Measurements from ENCODE around the gene PPT2.
"Not testable (repeated sequence)": the region's sequence is repeated elsewhere in the genome, so short reads cannot be mapped to it uniquely, and the experiment has no call there.

The PPT2 gene

DNA sequence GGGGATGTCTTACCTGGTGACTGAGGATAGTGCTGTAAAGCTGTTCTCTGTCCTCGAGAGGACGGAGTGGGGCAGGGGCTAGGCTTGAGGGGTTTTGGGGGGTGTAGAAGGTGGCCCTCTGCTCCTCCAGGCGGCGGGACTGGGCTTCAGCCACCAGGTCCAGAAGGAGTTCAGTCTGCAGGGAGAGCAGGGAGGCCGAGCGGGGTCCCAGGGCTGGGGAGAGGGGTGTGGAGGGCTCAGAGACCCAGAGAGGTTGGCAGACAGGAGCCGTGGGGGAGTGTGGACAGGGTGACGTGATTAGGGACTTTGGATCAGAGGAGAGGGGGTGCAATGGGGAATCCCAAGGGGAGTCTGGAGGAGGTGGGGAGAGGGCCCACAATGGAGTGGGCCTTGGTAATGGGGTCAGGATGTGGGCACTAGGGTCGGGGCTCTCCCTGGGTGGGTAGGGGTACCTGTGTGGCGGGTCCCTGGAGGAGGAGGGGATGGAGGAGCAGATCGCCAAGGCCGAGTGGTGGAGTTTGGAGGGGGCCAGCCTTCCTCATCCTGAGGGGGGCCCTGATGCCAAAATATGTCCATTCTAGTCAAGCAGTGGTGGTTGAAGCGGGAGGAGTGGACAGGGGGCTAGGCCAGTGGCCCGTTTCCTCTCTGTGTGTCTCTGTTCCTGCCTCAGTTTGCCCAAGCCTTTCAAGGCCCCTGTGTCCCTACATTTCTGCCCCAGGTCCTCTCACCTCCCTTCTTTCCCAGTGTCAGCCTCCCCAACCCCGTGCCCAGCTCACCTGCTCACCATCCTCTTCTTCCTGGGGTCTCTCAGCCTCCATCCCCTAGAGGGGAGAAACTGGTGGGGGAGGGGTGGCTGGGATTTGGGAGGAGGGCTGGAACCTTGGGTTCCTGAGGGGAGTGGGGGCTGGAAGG, 38.0 kb downstream of the PPT2 start:
- Histone ChIP-seq H3K9ac (ENCODE audit: low read depth, low read length) (no peak overlapping the region), H3K4me3 (ENCODE audit: low read depth, low read length) (no peak overlapping the region), H3K36me3 (ENCODE audit: control insufficient read depth, insufficient read depth, low read length) (peaks cover 11% of the 10 kb centered on the region), H3K9me3 (ENCODE audit: control insufficient read depth, insufficient read depth, low read length) (no peaks in the 10 kb centered on the region), H3K27ac (ENCODE audit: low read depth, low read length) (no peak overlapping the region), H3K27me3 (ENCODE audit: control insufficient read depth, insufficient read depth, low read length) (no peaks in the 10 kb centered on the region), H3K4me1 (ENCODE audit: control insufficient read depth, insufficient read depth, low read length) (peaks cover 36% of the 10 kb centered on the region)

DNA sequence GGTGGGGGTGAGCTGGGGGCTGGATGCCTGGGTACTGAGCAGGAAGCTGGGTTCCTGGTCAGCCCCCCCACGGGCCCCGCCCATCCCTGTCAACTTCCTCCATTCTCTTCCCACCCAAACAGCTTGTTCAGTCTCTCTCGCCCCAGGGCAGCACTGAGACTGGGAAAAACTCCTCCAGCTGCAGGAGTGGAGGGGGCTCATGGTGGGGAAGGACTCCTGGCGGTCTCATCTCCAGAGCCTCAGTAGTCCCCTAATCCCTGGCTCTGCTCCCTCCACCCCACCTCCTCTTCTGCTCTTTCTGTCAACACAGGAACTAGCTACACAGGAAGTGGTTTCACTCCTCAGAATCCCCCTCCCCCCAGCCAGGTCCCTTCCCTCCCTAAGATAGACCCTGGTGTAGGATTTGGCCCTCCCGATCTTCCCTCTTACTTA, 38.7 kb downstream of the PPT2 start, which contains the start of gene GPSM3:
TSS of gene GPSM3 (minus strand) at position 36 of the 432 bp plus-strand sequence. CDS start 130 bp downstream, outside the sequence.
- no peak within 1 kb of the TSS for H3K9ac ChIP-seq (ENCODE audit: low read depth, low read length)
- H3K27ac ChIP-seq (ENCODE audit: low read depth, low read length): peak within 1 kb of the TSS; percentile 38
- peak within 1 kb of the TSS; percentile 10; the same call in 1 of the 2 replicates for H3K4me3 ChIP-seq (ENCODE audit: low read depth, low read length)

DNA sequence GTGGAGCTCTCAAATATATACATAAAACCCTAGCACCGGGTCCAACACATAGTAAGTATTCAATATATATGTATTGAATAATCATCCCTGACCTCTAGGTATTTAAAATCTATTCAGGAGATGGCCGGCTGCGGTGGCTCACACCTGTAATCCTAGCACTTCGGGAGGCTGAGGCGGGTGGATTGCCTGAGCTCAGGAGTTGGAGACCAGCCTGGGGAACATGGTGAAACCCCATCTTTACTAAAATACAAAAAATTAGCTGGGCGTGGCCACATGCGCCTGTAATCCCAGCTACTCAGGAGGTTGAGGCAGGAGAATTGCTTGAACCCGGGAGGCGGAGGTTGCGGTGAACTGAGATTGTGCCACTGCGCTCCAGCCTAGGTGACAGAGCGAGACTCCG, 39.2 kb downstream of the PPT2 start:
- H3K27me3 ChIP-seq (ENCODE audit: control insufficient read depth, insufficient read depth, low read length); H3K9ac ChIP-seq (ENCODE audit: low read depth, low read length); H3K36me3 ChIP-seq (ENCODE audit: control insufficient read depth, insufficient read depth, low read length); H3K9me3 ChIP-seq (ENCODE audit: control insufficient read depth, insufficient read depth, low read length); H3K27ac ChIP-seq (ENCODE audit: low read depth, low read length): not testable (repeated sequence)
- H3K4me3 ChIP-seq (ENCODE audit: low read depth, low read length): peak overlapping the region; percentile 10; the same call in 1 of the 2 replicates
- peaks cover 41% of the 10 kb centered on the region for H3K4me1 ChIP-seq (ENCODE audit: control insufficient read depth, insufficient read depth, low read length)

More for the DNA sequence above, 38.7 kb downstream of the PPT2 start, which contains the start of gene GPSM3:
- H3K4me1 ChIP-seq (ENCODE audit: control insufficient read depth, insufficient read depth, low read length): peaks cover 41% of the 10 kb centered on the region
- peaks cover 5% of the 10 kb centered on the region for H3K36me3 ChIP-seq (ENCODE audit: control insufficient read depth, insufficient read depth, low read length)
- H3K9me3 ChIP-seq (ENCODE audit: control insufficient read depth, insufficient read depth, low read length): no peaks in the 10 kb centered on the region
- no peaks in the 10 kb centered on the region for H3K27me3 ChIP-seq (ENCODE audit: control insufficient read depth, insufficient read depth, low read length)

DNA sequence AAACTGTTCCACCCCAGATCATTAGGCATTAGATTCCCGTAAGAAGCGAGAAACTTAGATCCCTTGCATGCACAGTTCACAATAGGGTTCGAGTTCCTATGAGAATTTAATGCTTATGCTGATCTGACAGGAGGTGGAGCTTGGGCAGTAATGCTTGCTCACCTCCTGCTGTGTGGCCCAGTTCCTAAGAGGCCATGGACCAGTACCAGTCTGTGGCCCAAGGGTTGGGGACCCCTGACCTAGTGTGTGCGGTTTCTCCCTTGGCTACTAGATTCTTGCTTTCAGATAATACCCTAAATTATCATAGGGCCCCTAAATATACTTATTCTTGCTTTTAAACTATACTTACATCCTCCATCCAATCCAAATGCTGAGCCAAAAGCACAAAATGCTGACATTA, 40.4 kb downstream of the PPT2 start:
- no peaks in the 10 kb centered on the region for H3K9me3 ChIP-seq (ENCODE audit: control insufficient read depth, insufficient read depth, low read length)
- H3K9ac ChIP-seq (ENCODE audit: low read depth, low read length): no peak overlapping the region
- no peaks in the 10 kb centered on the region for H3K36me3 ChIP-seq (ENCODE audit: control insufficient read depth, insufficient read depth, low read length)
- H3K27ac ChIP-seq (ENCODE audit: low read depth, low read length): peak overlapping the region; percentile 100
- no peak overlapping the region for H3K4me3 ChIP-seq (ENCODE audit: low read depth, low read length)
- H3K4me1 ChIP-seq (ENCODE audit: control insufficient read depth, insufficient read depth, low read length): peaks cover 35% of the 10 kb centered on the region
- no peaks in the 10 kb centered on the region for H3K27me3 ChIP-seq (ENCODE audit: control insufficient read depth, insufficient read depth, low read length)

DNA sequence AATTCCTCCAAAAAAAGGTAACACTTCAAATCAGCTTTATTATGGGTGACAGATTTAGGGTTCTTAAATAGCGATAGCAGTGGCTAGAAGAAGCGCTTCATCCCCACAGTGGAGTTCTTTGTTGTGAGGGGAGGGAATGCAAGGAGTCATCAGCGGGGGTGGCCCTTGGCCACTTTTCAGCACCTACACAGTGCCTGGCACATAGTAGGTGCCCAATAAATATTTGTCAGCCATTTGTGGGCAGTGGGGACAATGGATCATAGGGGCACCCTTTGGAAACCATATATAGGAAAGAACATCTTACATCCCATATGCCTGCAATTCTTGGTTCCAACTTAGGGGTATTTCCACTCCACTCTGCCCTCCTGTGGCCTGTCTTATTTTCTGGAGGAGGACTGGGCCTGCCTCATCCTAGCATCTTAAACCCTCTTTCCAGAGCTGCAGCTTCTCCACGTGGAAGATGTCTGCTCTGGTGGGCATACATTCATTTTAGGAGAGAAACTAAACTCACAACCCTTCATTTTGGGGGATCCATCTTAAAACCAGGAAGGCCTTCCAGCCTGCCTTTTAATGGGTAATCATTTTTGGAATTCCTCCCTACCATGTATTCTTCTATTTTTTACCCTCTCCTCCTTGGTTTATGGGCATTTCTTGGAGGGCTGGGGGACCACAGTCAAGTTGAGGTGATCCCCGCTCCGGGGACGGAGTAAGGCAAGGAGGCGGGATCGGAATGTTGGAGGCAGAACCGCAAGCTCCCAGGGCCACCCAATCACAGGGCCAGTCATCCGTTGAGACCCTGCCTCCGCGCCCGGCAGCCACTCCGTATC, 41.1 kb downstream of the PPT2 start:
- H3K27me3 ChIP-seq (ENCODE audit: control insufficient read depth, insufficient read depth, low read length): no peaks in the 10 kb centered on the region
- peaks cover 35% of the 10 kb centered on the region for H3K4me1 ChIP-seq (ENCODE audit: control insufficient read depth, insufficient read depth, low read length)
- peak overlapping the region; percentile 100 for H3K27ac ChIP-seq (ENCODE audit: low read depth, low read length)
- no peaks in the 10 kb centered on the region for H3K36me3 ChIP-seq (ENCODE audit: control insufficient read depth, insufficient read depth, low read length)
- H3K9me3 ChIP-seq (ENCODE audit: control insufficient read depth, insufficient read depth, low read length): no peaks in the 10 kb centered on the region
- H3K9ac ChIP-seq (ENCODE audit: low read depth, low read length): peak overlapping the region; percentile 71
- peak overlapping the region; percentile 80 for H3K4me3 ChIP-seq (ENCODE audit: low read depth, low read length)

DNA sequence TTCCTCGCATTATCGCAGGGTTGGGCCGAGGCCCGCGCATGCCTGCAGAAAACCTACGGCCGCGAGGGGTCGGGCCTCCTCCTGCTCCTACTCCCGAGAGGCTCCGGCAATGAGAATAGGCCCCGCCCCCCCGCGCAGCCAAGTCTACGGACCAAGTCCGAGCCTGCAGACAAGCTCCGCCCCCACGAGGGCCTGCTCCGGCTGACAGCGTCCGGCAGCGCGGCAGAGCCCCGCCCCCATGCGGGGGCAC, 41.6 kb downstream of the PPT2 start:
- Histone ChIP-seq H3K9ac (ENCODE audit: low read depth, low read length) (peak overlapping the region; percentile 93; the same call in 1 of the 2 replicates), H3K27me3 (ENCODE audit: control insufficient read depth, insufficient read depth, low read length) (no peaks in the 10 kb centered on the region), H3K4me3 (ENCODE audit: low read depth, low read length) (peak overlapping the region; percentile 82; the same call in 1 of the 2 replicates), H3K36me3 (ENCODE audit: control insufficient read depth, insufficient read depth, low read length) (no peaks in the 10 kb centered on the region), H3K4me1 (ENCODE audit: control insufficient read depth, insufficient read depth, low read length) (peaks cover 33% of the 10 kb centered on the region), H3K9me3 (ENCODE audit: control insufficient read depth, insufficient read depth, low read length) (no peaks in the 10 kb centered on the region), H3K27ac (ENCODE audit: low read depth, low read length) (peak overlapping the region; percentile 100)

DNA sequence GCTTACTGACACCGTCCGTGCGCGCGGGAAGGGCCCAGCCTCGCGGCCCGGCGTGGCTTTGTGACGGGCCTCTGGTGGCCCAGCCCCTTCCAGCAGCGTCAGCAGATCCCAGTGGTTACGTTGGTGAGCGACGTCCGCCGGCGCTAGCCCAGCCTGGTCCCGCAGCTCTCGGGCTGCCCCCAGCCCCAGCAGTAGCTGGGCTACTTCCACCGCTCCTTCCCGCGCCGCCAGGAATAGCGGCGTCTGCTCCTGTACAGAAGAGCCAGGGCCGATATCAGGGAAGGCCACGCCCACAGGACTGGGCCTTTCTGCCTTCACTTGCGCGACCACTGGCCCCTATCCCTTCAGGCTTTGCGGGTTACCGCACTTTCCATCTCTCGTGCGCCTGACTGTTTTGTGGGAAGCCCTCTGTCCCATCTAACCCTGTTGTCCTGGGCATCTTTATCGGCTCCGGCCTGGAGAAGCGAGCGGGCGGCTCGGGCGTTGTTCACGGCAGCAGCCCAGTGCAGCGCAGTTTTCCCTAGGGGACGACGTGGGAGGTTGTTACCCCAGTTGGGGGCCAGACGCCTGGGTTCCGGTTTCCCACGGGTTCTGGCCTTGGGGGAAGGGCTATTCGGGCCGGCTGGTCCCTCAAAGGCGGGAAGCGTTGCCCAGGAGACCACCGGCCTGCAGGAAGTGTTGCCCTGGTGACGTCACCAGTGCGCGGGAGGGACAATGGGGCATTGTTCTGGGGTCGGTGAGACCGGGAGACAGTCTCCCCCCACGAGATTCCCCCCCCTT, 42.2 kb downstream of the PPT2 start:
- peaks cover 28% of the 10 kb centered on the region for H3K4me1 ChIP-seq (ENCODE audit: control insufficient read depth, insufficient read depth, low read length)
- H3K36me3 ChIP-seq (ENCODE audit: control insufficient read depth, insufficient read depth, low read length): no peaks in the 10 kb centered on the region
- no peaks in the 10 kb centered on the region for H3K27me3 ChIP-seq (ENCODE audit: control insufficient read depth, insufficient read depth, low read length)
- H3K4me3 ChIP-seq (ENCODE audit: low read depth, low read length): peak overlapping the region; percentile 82
- peak overlapping the region; percentile 100 for H3K27ac ChIP-seq (ENCODE audit: low read depth, low read length)
- H3K9ac ChIP-seq (ENCODE audit: low read depth, low read length): peak overlapping the region; percentile 93
- no peaks in the 10 kb centered on the region for H3K9me3 ChIP-seq (ENCODE audit: control insufficient read depth, insufficient read depth, low read length)

DNA sequence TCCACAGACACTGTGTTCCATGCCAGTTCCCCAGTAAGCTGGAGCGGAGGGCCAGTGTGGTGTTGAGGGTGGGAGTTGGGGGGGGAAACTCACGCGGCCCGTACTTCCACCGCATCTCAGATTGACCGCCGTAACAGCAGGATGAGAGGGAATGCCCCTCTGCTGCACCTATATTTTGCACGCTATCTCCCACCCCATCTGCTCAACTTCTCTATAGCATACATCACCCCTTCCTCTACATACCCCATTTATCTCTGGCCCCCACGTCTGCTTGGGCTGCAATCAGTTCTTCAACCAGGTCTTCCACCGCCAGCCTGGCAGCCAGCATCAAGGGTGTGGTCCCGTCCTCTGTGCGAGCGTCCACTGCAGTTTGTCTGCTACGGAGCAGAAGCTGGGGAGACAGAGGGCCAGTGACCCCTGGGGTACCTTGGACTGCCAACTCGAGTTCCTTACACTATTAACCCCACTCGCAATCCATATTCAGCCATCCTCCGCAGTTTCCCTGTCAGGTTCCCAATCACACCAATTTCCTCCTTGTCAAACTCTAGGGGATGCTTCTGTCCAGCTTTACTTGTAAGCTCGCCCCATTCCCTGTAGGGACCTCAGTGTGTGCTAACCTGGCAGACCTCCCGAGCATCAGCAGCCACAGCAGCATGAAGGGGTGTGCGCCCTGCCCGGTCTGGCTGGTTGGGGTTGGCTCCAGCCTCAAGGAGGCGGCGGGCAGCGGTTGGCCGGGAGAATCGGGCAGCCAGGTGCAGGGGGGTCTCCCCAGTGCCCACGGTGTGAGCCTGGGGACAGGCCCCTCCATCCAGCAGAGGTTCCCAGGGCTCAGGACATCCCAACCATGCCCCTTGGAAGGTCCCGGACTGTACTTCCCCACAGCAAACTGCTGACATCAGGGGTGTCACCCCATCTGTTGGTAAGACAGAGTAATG, 43.0 kb downstream of the PPT2 start:
- H3K4me3 ChIP-seq (ENCODE audit: low read depth, low read length): peak overlapping the region; percentile 82
- H3K36me3 ChIP-seq (ENCODE audit: control insufficient read depth, insufficient read depth, low read length): no peaks in the 10 kb centered on the region
- no peaks in the 10 kb centered on the region for H3K9me3 ChIP-seq (ENCODE audit: control insufficient read depth, insufficient read depth, low read length)
- H3K9ac ChIP-seq (ENCODE audit: low read depth, low read length): peak overlapping the region; percentile 93
- H3K27me3 ChIP-seq (ENCODE audit: control insufficient read depth, insufficient read depth, low read length): no peaks in the 10 kb centered on the region
- H3K4me1 ChIP-seq (ENCODE audit: control insufficient read depth, insufficient read depth, low read length): peaks cover 28% of the 10 kb centered on the region
- H3K27ac ChIP-seq (ENCODE audit: low read depth, low read length): peak overlapping the region; percentile 100

DNA sequence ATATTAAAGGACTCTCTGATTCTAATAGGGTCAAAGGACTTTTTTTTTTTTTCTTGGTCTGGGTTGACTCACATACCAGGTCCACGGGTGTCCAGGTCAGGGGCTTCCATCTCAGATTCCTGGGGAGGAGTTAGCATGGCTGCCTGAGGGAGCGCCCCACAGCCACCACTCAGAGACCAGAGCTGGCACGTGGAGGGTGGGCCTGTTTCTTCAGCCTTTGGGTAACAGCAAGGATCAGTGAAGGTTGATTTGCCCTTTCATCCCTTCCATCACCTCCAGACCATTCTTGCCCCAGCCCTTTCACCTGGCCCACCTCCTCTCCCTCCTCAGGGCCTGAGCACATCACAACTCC, 44.4 kb downstream of the PPT2 start:
- Histone ChIP-seq H3K9ac (ENCODE audit: low read depth, low read length) (no peak overlapping the region), H3K27ac (ENCODE audit: low read depth, low read length) (no peak overlapping the region), H3K4me1 (ENCODE audit: control insufficient read depth, insufficient read depth, low read length) (peaks cover 19% of the 10 kb centered on the region), H3K36me3 (ENCODE audit: control insufficient read depth, insufficient read depth, low read length) (no peaks in the 10 kb centered on the region), H3K27me3 (ENCODE audit: control insufficient read depth, insufficient read depth, low read length) (no peaks in the 10 kb centered on the region), H3K4me3 (ENCODE audit: low read depth, low read length) (no peak overlapping the region), H3K9me3 (ENCODE audit: control insufficient read depth, insufficient read depth, low read length) (no peaks in the 10 kb centered on the region)

DNA sequence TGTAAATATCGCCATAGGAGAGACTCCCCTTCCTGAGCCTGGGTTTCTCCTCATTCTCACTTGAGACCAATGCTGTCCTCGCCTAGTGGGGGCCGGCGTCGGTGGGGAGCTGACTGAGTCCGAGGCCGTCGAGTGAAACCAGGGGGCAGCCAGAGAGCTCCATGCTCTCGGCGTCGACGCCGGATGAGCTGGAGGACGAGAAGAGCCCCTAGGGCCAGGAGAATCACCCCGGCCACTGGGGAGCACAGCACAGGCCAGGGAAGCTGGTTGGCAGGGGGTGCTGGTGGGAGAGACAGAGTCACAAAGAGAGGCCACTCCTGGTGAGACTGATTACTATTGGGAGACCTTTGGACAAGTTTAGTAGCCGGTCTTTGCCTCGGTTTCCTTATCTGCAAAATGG, 44.9 kb downstream of the PPT2 start:
- no peak overlapping the region for H3K27ac ChIP-seq (ENCODE audit: low read depth, low read length)
- H3K4me3 ChIP-seq (ENCODE audit: low read depth, low read length): no peak overlapping the region
- peaks cover 19% of the 10 kb centered on the region for H3K4me1 ChIP-seq (ENCODE audit: control insufficient read depth, insufficient read depth, low read length)
- no peaks in the 10 kb centered on the region for H3K36me3 ChIP-seq (ENCODE audit: control insufficient read depth, insufficient read depth, low read length)
- H3K9ac ChIP-seq (ENCODE audit: low read depth, low read length): no peak overlapping the region
- no peaks in the 10 kb centered on the region for H3K27me3 ChIP-seq (ENCODE audit: control insufficient read depth, insufficient read depth, low read length)
- H3K9me3 ChIP-seq (ENCODE audit: control insufficient read depth, insufficient read depth, low read length): no peaks in the 10 kb centered on the region

Data from HUES48 (cell line).